WTC11 (cell line): Measurements from ENCODE around the gene HSD17B8. TPM values are rescaled to one million over a fixed set of nuclear protein-coding genes. Genes with fewer than 3 reads are reported as not detected.

Source experiments
- ATAC-seq: fragments of 200-7000 bp; cut with Tn5 transposase; 2 replicates; pipeline ENCODE4 v1.10.0; 2021; ENCODE audit warnings: mild to moderate bottlenecking, moderate library complexity
- CTCF ChIA-PET: fragments of 300-600 bp; sonication (Branson Sonifier 250); formaldehyde crosslinking; loops from one replicate; lab custom pipeline; 2021; ENCODE audit warnings: antibody characterized with exemption; lab: Charles Lee
- POLR2A ChIA-PET: fragments of 350-600 bp; sonication (Branson Sonifier 250); formaldehyde crosslinking; loops from one replicate; lab custom pipeline; 2021; ENCODE audit warnings: antibody characterized with exemption; lab: Charles Lee
- DNase-seq: peaks from one replicate; pipeline ENCODE4 v3.0.0; 2021; ENCODE audit warnings: low spot score
- H3K27ac Mint-ChIP-seq: 2 replicates; pipeline ENCODE4 v1.8.0; 2021; ENCODE audit warnings: mixed read lengths
- H3K27me3 Mint-ChIP-seq: 2 replicates; pipeline ENCODE4 v1.8.0; 2021; ENCODE audit warnings: low read depth, mild to moderate bottlenecking, moderate library complexity, mixed read lengths
- H3K36me3 Mint-ChIP-seq: 2 replicates; pipeline ENCODE4 v1.8.0; 2021; ENCODE audit warnings: mixed read lengths
- H3K4me1 Mint-ChIP-seq: 2 replicates; pipeline ENCODE4 v1.8.0; 2022; ENCODE audit warnings: mixed read lengths
- H3K4me3 Mint-ChIP-seq: 2 replicates; pipeline ENCODE4 v1.8.0; 2021; ENCODE audit warnings: mild to moderate bottlenecking, moderate library complexity, mixed read lengths
- H3K9me3 Mint-ChIP-seq: 2 replicates; pipeline ENCODE4 v1.8.0; 2021; ENCODE audit warnings: mixed read lengths
- ATF1 ChIP-seq: sonication (generic); formaldehyde crosslinking; IDR thresholded peaks from 2 replicates; pipeline ENCODE4 v1.8.1; 2023; ENCODE audit warnings: mild to moderate bottlenecking, moderate library complexity, missing genetic modification reagents
- ATF2 ChIP-seq: sonication (generic); formaldehyde crosslinking; IDR thresholded peaks from 2 replicates; pipeline ENCODE4 v1.8.1; 2022; ENCODE audit warnings: low read depth, missing genetic modification reagents, borderline replicate concordance
- E2F1 ChIP-seq: sonication (generic); formaldehyde crosslinking; IDR thresholded peaks from 2 replicates; pipeline ENCODE4 v1.8.0; 2022; ENCODE audit warnings: mild to moderate bottlenecking, missing genetic modification reagents
- ETV6 ChIP-seq: sonication (generic); formaldehyde crosslinking; IDR thresholded peaks from 2 replicates; pipeline ENCODE4 v1.8.1; 2022; ENCODE audit warnings: mild to moderate bottlenecking, missing genetic modification reagents
- GABPB1 ChIP-seq: sonication (generic); formaldehyde crosslinking; IDR thresholded peaks from 2 replicates; pipeline ENCODE4 v1.8.1; 2023; ENCODE audit warnings: mild to moderate bottlenecking, missing genetic modification reagents
- JAZF1 ChIP-seq: fragments of 250-450 bp; sonication (Bioruptor Pico); IDR thresholded peaks from 2 replicates; pipeline ENCODE4 v1.9.0; 2021; ENCODE audit warnings: moderate library complexity, mild to moderate bottlenecking, inconsistent platforms
- NFATC4 ChIP-seq: fragments of 250-450 bp; sonication (Bioruptor Pico); IDR thresholded peaks from 2 replicates; pipeline ENCODE4 v1.9.0; 2021; ENCODE audit warnings: mild to moderate bottlenecking
- NR1H2 ChIP-seq: sonication (generic); formaldehyde crosslinking; IDR thresholded peaks from 2 replicates; pipeline ENCODE4 v1.9.0; 2021; ENCODE audit warnings: mild to moderate bottlenecking, moderate library complexity, missing genetic modification reagents
- RORB ChIP-seq: fragments of 250-450 bp; sonication (Bioruptor Pico); IDR thresholded peaks from 2 replicates; pipeline ENCODE4 v1.9.0; 2021; ENCODE audit warnings: mild to moderate bottlenecking
- SMAD3 ChIP-seq: sonication (generic); formaldehyde crosslinking; IDR thresholded peaks from 2 replicates; pipeline ENCODE4 v1.8.0; 2022; ENCODE audit warnings: missing genetic modification reagents, mild to moderate bottlenecking, borderline replicate concordance
- TEAD1 ChIP-seq: sonication (generic); formaldehyde crosslinking; IDR thresholded peaks from 2 replicates; pipeline ENCODE4 v1.8.0; 2022; ENCODE audit warnings: mild to moderate bottlenecking, missing genetic modification reagents
- USF2 ChIP-seq: sonication (generic); formaldehyde crosslinking; IDR thresholded peaks from 2 replicates; pipeline ENCODE4 v1.8.1; 2023; ENCODE audit warnings: mild to moderate bottlenecking, missing genetic modification reagents, moderate library complexity
- ZNF219 ChIP-seq: sonication (generic); formaldehyde crosslinking; IDR thresholded peaks from 2 replicates; pipeline ENCODE4 v1.8.0; 2023; ENCODE audit warnings: missing genetic modification reagents, mild to moderate bottlenecking, borderline replicate concordance
- ZNF232 ChIP-seq: sonication (generic); formaldehyde crosslinking; IDR thresholded peaks from 2 replicates; pipeline ENCODE4 v1.8.0; 2022; ENCODE audit warnings: mild to moderate bottlenecking, missing genetic modification reagents
- ZNF263 ChIP-seq: sonication (generic); formaldehyde crosslinking; IDR thresholded peaks from 2 replicates; pipeline ENCODE4 v1.8.1; 2022; ENCODE audit warnings: low read depth, mild to moderate bottlenecking, moderate library complexity, missing genetic modification reagents
- ZSCAN18 ChIP-seq: fragments of 250-450 bp; sonication (Bioruptor Pico); IDR thresholded peaks from 2 replicates; pipeline ENCODE4 v2.1.2; 2022; ENCODE audit warnings: mild to moderate bottlenecking, moderate library complexity
- total RNA-seq: library from RNA; stranded (reverse); gene quantifications from 3 replicates; pipeline ENCODE4 v1.2.3, GENCODE V29; 2021
- TF ChIP-seq, protein P1 (sequence below): sonication (generic); formaldehyde crosslinking; IDR thresholded peaks from 2 replicates; pipeline ENCODE4 v1.8.1; 2022; ENCODE audit warnings: mild to moderate bottlenecking, missing genetic modification reagents, moderate library complexity, borderline replicate concordance
- TF ChIP-seq, protein P2 (sequence below): fragments of 250-450 bp; sonication (Bioruptor Pico); IDR thresholded peaks from 2 replicates; pipeline ENCODE4 v1.9.0; 2021; ENCODE audit warnings: mild to moderate bottlenecking
- TF ChIP-seq, protein P3 (sequence below): sonication (generic); formaldehyde crosslinking; conservative IDR thresholded peaks from 2 replicates; pipeline ENCODE4 v1.8.1; 2023; ENCODE audit warnings: mild to moderate bottlenecking, low read depth, missing genetic modification reagents, moderate library complexity
- TF ChIP-seq, protein P4 (sequence below): fragments of 200-600 bp; IDR thresholded peaks from 2 replicates; pipeline ENCODE4 v1.8.0; 2022; ENCODE audit warnings: antibody characterized with exemption

The HSD17B8 gene
- total RNA-seq, 1 experiment from 2014 or later: 8.1 TPM

GRCh38 chr6:33165581-33166258 is 38.7 kb upstream of the HSD17B8 start:
- H3K36me3 Mint-ChIP-seq: no peaks in the 10 kb centered on the region
- POLR2A ChIA-PET: no interaction called here
- TF ChIP-seq, protein P1, sequence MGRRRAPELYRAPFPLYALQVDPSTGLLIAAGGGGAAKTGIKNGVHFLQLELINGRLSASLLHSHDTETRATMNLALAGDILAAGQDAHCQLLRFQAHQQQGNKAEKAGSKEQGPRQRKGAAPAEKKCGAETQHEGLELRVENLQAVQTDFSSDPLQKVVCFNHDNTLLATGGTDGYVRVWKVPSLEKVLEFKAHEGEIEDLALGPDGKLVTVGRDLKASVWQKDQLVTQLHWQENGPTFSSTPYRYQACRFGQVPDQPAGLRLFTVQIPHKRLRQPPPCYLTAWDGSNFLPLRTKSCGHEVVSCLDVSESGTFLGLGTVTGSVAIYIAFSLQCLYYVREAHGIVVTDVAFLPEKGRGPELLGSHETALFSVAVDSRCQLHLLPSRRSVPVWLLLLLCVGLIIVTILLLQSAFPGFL (CRISPR knock-in tag): no peak
- TF ChIP-seq ETV6 (CRISPR knock-in tag) (no peak), ZNF219 (CRISPR knock-in tag) (no peak), NFATC4 (no peak), ZNF232 (CRISPR knock-in tag) (no peak), SMAD3 (CRISPR knock-in tag) (no peak), RORB (CRISPR knock-in tag) (no peak), ZNF263 (no peak), GABPB1 (CRISPR knock-in tag) (no peak), USF2 (CRISPR knock-in tag) (no peak), ZSCAN18 (CRISPR knock-in tag) (no peak), ATF1 (no peak), JAZF1 (CRISPR knock-in tag) (no peak), TEAD1 (no peak), E2F1 (no peak), ATF2 (CRISPR knock-in tag) (no peak), NR1H2 (CRISPR knock-in tag) (no peak)
- TF ChIP-seq, protein P2, sequence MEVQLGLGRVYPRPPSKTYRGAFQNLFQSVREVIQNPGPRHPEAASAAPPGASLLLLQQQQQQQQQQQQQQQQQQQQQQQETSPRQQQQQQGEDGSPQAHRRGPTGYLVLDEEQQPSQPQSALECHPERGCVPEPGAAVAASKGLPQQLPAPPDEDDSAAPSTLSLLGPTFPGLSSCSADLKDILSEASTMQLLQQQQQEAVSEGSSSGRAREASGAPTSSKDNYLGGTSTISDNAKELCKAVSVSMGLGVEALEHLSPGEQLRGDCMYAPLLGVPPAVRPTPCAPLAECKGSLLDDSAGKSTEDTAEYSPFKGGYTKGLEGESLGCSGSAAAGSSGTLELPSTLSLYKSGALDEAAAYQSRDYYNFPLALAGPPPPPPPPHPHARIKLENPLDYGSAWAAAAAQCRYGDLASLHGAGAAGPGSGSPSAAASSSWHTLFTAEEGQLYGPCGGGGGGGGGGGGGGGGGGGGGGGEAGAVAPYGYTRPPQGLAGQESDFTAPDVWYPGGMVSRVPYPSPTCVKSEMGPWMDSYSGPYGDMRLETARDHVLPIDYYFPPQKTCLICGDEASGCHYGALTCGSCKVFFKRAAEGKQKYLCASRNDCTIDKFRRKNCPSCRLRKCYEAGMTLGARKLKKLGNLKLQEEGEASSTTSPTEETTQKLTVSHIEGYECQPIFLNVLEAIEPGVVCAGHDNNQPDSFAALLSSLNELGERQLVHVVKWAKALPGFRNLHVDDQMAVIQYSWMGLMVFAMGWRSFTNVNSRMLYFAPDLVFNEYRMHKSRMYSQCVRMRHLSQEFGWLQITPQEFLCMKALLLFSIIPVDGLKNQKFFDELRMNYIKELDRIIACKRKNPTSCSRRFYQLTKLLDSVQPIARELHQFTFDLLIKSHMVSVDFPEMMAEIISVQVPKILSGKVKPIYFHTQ (CRISPR knock-in tag): no peak
- TF ChIP-seq, protein P3, sequence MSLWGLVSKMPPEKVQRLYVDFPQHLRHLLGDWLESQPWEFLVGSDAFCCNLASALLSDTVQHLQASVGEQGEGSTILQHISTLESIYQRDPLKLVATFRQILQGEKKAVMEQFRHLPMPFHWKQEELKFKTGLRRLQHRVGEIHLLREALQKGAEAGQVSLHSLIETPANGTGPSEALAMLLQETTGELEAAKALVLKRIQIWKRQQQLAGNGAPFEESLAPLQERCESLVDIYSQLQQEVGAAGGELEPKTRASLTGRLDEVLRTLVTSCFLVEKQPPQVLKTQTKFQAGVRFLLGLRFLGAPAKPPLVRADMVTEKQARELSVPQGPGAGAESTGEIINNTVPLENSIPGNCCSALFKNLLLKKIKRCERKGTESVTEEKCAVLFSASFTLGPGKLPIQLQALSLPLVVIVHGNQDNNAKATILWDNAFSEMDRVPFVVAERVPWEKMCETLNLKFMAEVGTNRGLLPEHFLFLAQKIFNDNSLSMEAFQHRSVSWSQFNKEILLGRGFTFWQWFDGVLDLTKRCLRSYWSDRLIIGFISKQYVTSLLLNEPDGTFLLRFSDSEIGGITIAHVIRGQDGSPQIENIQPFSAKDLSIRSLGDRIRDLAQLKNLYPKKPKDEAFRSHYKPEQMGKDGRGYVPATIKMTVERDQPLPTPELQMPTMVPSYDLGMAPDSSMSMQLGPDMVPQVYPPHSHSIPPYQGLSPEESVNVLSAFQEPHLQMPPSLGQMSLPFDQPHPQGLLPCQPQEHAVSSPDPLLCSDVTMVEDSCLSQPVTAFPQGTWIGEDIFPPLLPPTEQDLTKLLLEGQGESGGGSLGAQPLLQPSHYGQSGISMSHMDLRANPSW (CRISPR knock-in tag): no peak
- TF ChIP-seq, protein P4, sequence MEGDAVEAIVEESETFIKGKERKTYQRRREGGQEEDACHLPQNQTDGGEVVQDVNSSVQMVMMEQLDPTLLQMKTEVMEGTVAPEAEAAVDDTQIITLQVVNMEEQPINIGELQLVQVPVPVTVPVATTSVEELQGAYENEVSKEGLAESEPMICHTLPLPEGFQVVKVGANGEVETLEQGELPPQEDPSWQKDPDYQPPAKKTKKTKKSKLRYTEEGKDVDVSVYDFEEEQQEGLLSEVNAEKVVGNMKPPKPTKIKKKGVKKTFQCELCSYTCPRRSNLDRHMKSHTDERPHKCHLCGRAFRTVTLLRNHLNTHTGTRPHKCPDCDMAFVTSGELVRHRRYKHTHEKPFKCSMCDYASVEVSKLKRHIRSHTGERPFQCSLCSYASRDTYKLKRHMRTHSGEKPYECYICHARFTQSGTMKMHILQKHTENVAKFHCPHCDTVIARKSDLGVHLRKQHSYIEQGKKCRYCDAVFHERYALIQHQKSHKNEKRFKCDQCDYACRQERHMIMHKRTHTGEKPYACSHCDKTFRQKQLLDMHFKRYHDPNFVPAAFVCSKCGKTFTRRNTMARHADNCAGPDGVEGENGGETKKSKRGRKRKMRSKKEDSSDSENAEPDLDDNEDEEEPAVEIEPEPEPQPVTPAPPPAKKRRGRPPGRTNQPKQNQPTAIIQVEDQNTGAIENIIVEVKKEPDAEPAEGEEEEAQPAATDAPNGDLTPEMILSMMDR: no peak
- TF ChIP-seq, all 79 proteins: peak for 0
- no peak overlapping the region for H3K27ac Mint-ChIP-seq
- DNase-seq (no peak), ATAC-seq (no peak)
- peaks cover 19% of the 10 kb centered on the region for H3K4me1 Mint-ChIP-seq
- H3K27me3 Mint-ChIP-seq: peaks cover 25% of the 10 kb centered on the region
- H3K9me3 Mint-ChIP-seq: no peaks in the 10 kb centered on the region
- H3K4me3 Mint-ChIP-seq: no peak overlapping the region
- CTCF ChIA-PET: interaction anchor here (0.8 to 2.7 kb wide), 3 partner anchors 40 to 181 kb away, joined by 3 to 16 read pairs (median 5); no protein-coding TSS in a partner anchor
